ENCODE measurements around the gene SIX2. TPM values are rescaled to one million over a fixed set of nuclear protein-coding genes. Genes with fewer than 3 reads are reported as not detected.

SIX2 gene
- total RNA-seq, 1 donor from 2014 or later = 45.9 TPM

DNA sequence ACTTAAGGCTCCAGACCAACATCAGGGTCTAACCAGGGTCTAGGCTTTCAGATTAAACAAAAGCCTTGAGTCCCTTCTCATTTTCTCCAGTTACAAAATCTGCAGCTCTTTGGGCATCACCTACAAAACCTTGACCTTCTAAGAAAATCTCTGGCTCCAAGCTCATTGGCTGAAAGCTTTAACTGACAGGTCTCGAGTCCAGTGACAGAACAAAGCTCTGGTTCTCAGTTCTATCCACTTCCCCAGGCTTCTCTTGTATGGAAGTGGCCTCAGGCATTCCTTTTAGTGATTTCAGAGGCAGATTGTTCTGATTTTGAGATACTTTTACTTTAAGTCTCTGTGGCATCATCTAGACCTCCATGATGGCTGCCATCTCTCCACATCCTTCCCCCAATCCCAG lies 11.3 kb downstream of the SIX2 start:
- Mint-ChIP-seq H3K4me3 (ENCODE audit: unreplicated experiment) (no peak overlapping the region), H3K4me1 (ENCODE audit: unreplicated experiment) (peaks cover 10% of the 10 kb centered on the region), H3K36me3 (ENCODE audit: unreplicated experiment) (peaks cover 2% of the 10 kb centered on the region), H3K27ac (ENCODE audit: unreplicated experiment) (no peak overlapping the region), H3K27me3 (ENCODE audit: unreplicated experiment) (peaks cover 9% of the 10 kb centered on the region), H3K9me3 (ENCODE audit: unreplicated experiment) (no peaks in the 10 kb centered on the region)
- no peak for DNase-seq (ENCODE audit: extremely low spot score, unreplicated experiment)
- TF ChIP-seq, protein P1, sequence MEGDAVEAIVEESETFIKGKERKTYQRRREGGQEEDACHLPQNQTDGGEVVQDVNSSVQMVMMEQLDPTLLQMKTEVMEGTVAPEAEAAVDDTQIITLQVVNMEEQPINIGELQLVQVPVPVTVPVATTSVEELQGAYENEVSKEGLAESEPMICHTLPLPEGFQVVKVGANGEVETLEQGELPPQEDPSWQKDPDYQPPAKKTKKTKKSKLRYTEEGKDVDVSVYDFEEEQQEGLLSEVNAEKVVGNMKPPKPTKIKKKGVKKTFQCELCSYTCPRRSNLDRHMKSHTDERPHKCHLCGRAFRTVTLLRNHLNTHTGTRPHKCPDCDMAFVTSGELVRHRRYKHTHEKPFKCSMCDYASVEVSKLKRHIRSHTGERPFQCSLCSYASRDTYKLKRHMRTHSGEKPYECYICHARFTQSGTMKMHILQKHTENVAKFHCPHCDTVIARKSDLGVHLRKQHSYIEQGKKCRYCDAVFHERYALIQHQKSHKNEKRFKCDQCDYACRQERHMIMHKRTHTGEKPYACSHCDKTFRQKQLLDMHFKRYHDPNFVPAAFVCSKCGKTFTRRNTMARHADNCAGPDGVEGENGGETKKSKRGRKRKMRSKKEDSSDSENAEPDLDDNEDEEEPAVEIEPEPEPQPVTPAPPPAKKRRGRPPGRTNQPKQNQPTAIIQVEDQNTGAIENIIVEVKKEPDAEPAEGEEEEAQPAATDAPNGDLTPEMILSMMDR (IDR thresholded peaks at IDR 0.05) = no peak

DNA sequence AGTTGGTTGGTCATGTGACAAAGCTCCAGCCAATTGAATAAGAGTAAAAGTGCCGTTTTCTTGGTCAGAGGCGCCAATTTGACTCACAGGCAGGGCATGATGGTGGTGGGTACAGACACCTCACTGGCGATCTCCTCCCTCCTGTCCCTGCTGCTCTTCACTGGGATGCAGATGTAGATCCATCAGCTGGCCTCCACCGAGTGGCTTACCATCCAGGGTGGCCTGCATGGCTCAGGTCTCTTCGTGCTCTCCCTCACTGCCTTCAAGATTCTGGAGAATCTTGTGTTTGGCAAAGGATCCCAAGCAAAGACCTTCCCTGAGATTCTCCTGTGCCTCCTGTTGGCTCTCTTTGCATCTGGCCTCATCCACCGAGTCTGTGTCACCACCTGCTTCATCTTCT lies 12.9 kb downstream of the SIX2 start:
- H3K36me3 Mint-ChIP-seq (ENCODE audit: unreplicated experiment) = peaks cover 5% of the 10 kb centered on the region
- no peak overlapping the region for H3K4me3 Mint-ChIP-seq (ENCODE audit: unreplicated experiment)
- peaks cover 7% of the 10 kb centered on the region for H3K9me3 Mint-ChIP-seq (ENCODE audit: unreplicated experiment)
- no peak for DNase-seq (ENCODE audit: extremely low spot score, unreplicated experiment)
- H3K27ac Mint-ChIP-seq (ENCODE audit: unreplicated experiment) = no peak overlapping the region
- peaks cover 9% of the 10 kb centered on the region for H3K27me3 Mint-ChIP-seq (ENCODE audit: unreplicated experiment)
- TF ChIP-seq, protein P1 (IDR thresholded peaks at IDR 0.05) = no peak
- H3K4me1 Mint-ChIP-seq (ENCODE audit: unreplicated experiment) = no peaks in the 10 kb centered on the region

DNA sequence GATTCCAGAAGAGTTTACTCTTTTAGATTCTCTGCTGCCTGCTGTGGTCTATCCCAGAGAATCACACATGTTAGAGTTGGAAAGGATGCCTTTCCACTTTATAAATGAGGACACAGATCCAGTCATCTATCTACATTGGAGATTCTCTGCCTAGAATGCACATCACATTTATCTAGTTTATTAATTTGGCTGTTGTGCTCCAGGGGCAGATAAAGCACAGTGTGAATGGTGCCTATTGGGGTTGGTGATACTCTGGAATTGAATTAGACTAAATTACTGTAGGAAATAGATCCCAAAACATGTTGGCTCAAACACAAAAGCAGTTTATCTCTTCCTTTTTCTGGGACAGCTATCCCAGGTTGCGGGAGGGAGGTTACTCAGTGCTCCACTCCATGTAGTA lies 14.9 kb downstream of the SIX2 start:
- TF ChIP-seq, protein P1 (IDR thresholded peaks at IDR 0.05) = no peak
- H3K9me3 Mint-ChIP-seq (ENCODE audit: unreplicated experiment) = peaks cover 11% of the 10 kb centered on the region
- no peak overlapping the region for H3K4me3 Mint-ChIP-seq (ENCODE audit: unreplicated experiment)
- no peak for DNase-seq (ENCODE audit: extremely low spot score, unreplicated experiment)
- H3K4me1 Mint-ChIP-seq (ENCODE audit: unreplicated experiment) = no peaks in the 10 kb centered on the region
- peaks cover 8% of the 10 kb centered on the region for H3K36me3 Mint-ChIP-seq (ENCODE audit: unreplicated experiment)
- H3K27me3 Mint-ChIP-seq (ENCODE audit: unreplicated experiment) = peaks cover 9% of the 10 kb centered on the region
- H3K27ac Mint-ChIP-seq (ENCODE audit: unreplicated experiment) = no peak overlapping the region

DNA sequence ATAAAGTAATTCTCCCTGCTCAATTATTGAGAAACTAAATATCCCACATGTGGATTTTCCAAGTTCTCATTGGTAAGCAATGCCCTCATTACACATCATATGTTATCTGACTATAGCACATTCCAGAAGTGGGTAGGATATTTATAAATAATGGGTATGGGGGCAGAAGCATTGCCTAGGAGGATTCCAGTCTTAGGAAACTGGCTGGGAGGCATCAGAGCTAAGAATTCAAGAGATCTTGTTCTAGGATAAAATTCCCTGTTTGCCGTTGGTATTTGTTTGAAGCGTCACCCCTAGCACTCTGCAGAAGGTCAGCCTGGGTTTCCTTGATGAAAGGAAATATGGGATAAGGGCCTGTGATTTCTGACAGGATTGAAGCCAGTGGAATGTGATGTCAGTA lies 20.1 kb downstream of the SIX2 start:
- no peak for DNase-seq (ENCODE audit: extremely low spot score, unreplicated experiment)
- peaks cover 12% of the 10 kb centered on the region for H3K36me3 Mint-ChIP-seq (ENCODE audit: unreplicated experiment)
- no peak overlapping the region for H3K4me3 Mint-ChIP-seq (ENCODE audit: unreplicated experiment)
- TF ChIP-seq, protein P1 (IDR thresholded peaks at IDR 0.05) = no peak
- H3K27ac Mint-ChIP-seq (ENCODE audit: unreplicated experiment) = no peak overlapping the region
- no peaks in the 10 kb centered on the region for H3K4me1 Mint-ChIP-seq (ENCODE audit: unreplicated experiment)
- H3K9me3 Mint-ChIP-seq (ENCODE audit: unreplicated experiment) = peaks cover 29% of the 10 kb centered on the region
- H3K27me3 Mint-ChIP-seq (ENCODE audit: unreplicated experiment) = peaks cover 3% of the 10 kb centered on the region

DNA sequence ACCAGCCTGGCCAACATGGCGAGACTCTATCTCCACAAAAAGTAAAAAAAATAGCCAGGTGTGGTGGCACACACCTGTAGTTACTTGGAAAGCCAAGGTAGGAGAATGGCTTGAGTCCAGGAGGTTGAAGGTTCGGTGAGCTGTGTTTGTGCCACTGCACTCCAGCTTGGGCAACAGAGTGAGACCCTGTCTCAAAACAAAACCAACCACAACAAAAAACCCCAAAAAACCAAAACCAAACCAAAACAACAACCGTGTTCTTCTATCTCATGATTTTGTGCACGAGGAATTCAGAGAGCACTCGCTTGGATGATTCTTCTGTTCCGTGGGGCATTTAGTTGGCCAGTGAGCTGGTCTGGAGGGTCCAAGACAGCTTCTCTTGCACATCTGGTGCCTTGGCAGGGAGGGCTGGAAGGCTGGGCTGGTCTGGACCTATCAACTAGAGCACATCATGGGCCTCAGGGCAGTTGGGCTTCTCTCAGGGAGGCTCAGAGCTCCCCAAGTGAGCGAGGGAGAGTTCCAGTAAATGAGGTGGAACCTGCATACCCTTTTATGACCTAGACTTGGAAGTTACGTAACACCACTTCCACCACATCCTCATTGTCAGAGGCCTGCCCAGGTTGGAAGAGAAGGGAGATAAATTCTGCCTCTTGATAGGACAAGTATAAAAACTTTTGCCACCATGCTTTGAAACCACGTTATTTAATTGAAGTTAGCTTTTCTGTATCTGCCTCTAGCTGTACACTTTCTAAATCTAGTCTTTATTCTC lies 25.2 kb downstream of the SIX2 start:
- Mint-ChIP-seq H3K9me3 (ENCODE audit: unreplicated experiment) (peaks cover 18% of the 10 kb centered on the region), H3K4me3 (ENCODE audit: unreplicated experiment) (no peak overlapping the region), H3K4me1 (ENCODE audit: unreplicated experiment) (peaks cover 4% of the 10 kb centered on the region), H3K36me3 (ENCODE audit: unreplicated experiment) (peaks cover 5% of the 10 kb centered on the region), H3K27me3 (ENCODE audit: unreplicated experiment) (no peaks in the 10 kb centered on the region), H3K27ac (ENCODE audit: unreplicated experiment) (no peak overlapping the region)
- TF ChIP-seq, protein P1 (IDR thresholded peaks at IDR 0.05) = no peak
- no peak for DNase-seq (ENCODE audit: extremely low spot score, unreplicated experiment)
